ENCODE measurements around the gene MAP2K6.

MAP2K6 gene

GRCh38 chr17:69552986-69553667, 138.6 kb downstream of the MAP2K6 start:
- Histone ChIP-seq H3K4me3 (replicated peaks; ENCODE audit: low read depth, low read length) (no peak overlapping the region), H3K27me3 (replicated peaks; ENCODE audit: control insufficient read depth, insufficient read depth, low read length) (no peaks in the 10 kb centered on the region), H3K36me3 (ENCODE audit: control insufficient read depth, insufficient read depth, low read length) (no peaks in the 10 kb centered on the region)
- no peak for TF ChIP-seq CTCF (IDR thresholded peaks at IDR 0.05; ENCODE audit: insufficient read depth, low read length, poor library complexity, severe bottlenecking)
- DNase-seq (ENCODE audit: extremely low read depth, insufficient read length), result no peak

GRCh38 chr17:69555056-69555455, 140.6 kb downstream of the MAP2K6 start:
- H3K4me3 ChIP-seq (replicated peaks; ENCODE audit: low read depth, low read length), result no peak overlapping the region
- no peaks in the 10 kb centered on the region for H3K27me3 ChIP-seq (replicated peaks; ENCODE audit: control insufficient read depth, insufficient read depth, low read length)
- no peaks in the 10 kb centered on the region for H3K36me3 ChIP-seq (ENCODE audit: control insufficient read depth, insufficient read depth, low read length)
- no peak for DNase-seq (ENCODE audit: extremely low read depth, insufficient read length)
- TF ChIP-seq CTCF (IDR thresholded peaks at IDR 0.05; ENCODE audit: insufficient read depth, low read length, poor library complexity, severe bottlenecking), result no peak

GRCh38 chr17:69557339-69557738, 142.8 kb downstream of the MAP2K6 start:
- no peaks in the 10 kb centered on the region for H3K36me3 ChIP-seq (ENCODE audit: control insufficient read depth, insufficient read depth, low read length)
- DNase-seq (ENCODE audit: extremely low read depth, insufficient read length), result no peak
- no peaks in the 10 kb centered on the region for H3K27me3 ChIP-seq (replicated peaks; ENCODE audit: control insufficient read depth, insufficient read depth, low read length)
- no peak for TF ChIP-seq CTCF (IDR thresholded peaks at IDR 0.05; ENCODE audit: insufficient read depth, low read length, poor library complexity, severe bottlenecking)
- H3K4me3 ChIP-seq (replicated peaks; ENCODE audit: low read depth, low read length), result no peak overlapping the region

- no peaks in the 10 kb centered on the region for H3K27me3 ChIP-seq (replicated peaks; ENCODE audit: control insufficient read depth, insufficient read depth, low read length)
- TF ChIP-seq CTCF (IDR thresholded peaks at IDR 0.05; ENCODE audit: insufficient read depth, low read length, poor library complexity, severe bottlenecking), result no peak
- no peaks in the 10 kb centered on the region for H3K36me3 ChIP-seq (ENCODE audit: control insufficient read depth, insufficient read depth, low read length)
- no peak for DNase-seq (ENCODE audit: extremely low read depth, insufficient read length)
- H3K4me3 ChIP-seq (replicated peaks; ENCODE audit: low read depth, low read length), result no peak overlapping the region
Measured at GRCh38 chr17:69558796-69559195, 144.3 kb downstream of the MAP2K6 start.

GRCh38 chr17:69560987-69561441, 146.5 kb downstream of the MAP2K6 start:
- H3K4me3 ChIP-seq (replicated peaks; ENCODE audit: low read depth, low read length), result no peak overlapping the region
- TF ChIP-seq CTCF (IDR thresholded peaks at IDR 0.05; ENCODE audit: insufficient read depth, low read length, poor library complexity, severe bottlenecking), result no peak
- H3K27me3 ChIP-seq (replicated peaks; ENCODE audit: control insufficient read depth, insufficient read depth, low read length), result no peaks in the 10 kb centered on the region; the same call in 1 of the 2 replicates
- H3K36me3 ChIP-seq (ENCODE audit: control insufficient read depth, insufficient read depth, low read length), result no peaks in the 10 kb centered on the region
- DNase-seq (ENCODE audit: extremely low read depth, insufficient read length), result no peak

Measured in GM06990 (cell line).